GM12874 (cell line): ENCODE data around the gene BAMBI.

Experiments
- CTCF ChIP-seq: IDR thresholded peaks from 2 replicates; pipeline ENCODE4 v1.5.1; 2011; ENCODE audit warnings: low read depth, mild to moderate bottlenecking, control low read depth, low read length, moderate library complexity; ENCODE audit not compliant: insufficient read depth

Gene BAMBI

GRCh38 chr10:28640551-28640950, 36.8 kb upstream of the BAMBI start:
- no peak for TF ChIP-seq CTCF

- TF ChIP-seq CTCF, result no peak
These were observed 32.7 kb upstream of the BAMBI start for GRCh38 chr10:28644647-28645046.

GRCh38 chr10:28652106-28652505, 25.2 kb upstream of the BAMBI start:
- no peak for TF ChIP-seq CTCF

- no peak for TF ChIP-seq CTCF
These were observed 24.6 kb upstream of the BAMBI start for GRCh38 chr10:28652703-28653102.

- TF ChIP-seq CTCF, result no peak
These were observed 16.3 kb upstream of the BAMBI start for GRCh38 chr10:28661035-28661434.

- peak; percentile 90 for TF ChIP-seq CTCF
These were observed 13.5 kb upstream of the BAMBI start for GRCh38 chr10:28663576-28664368.

GRCh38 chr10:28664369-28664740, 13.0 kb upstream of the BAMBI start:
- no peak for TF ChIP-seq CTCF
